Hematopoietic multipotent progenitor cell treated with erythropoietin and hydrocortisone succinate and interleukin-3 and kit ligand, for 15 days (in vitro differentiated cells): ENCODE measurements around the gene ATP9B.
"Not testable (repeated sequence)": the region's sequence is repeated elsewhere in the genome, so short reads cannot be mapped to it uniquely, and the experiment has no call there.

Experiments
- DNase-seq: peaks from one replicate; pipeline ENCODE4 v3.0.0-alpha.2; 2015; ENCODE audit warnings: low spot score

Gene ATP9B

DNA sequence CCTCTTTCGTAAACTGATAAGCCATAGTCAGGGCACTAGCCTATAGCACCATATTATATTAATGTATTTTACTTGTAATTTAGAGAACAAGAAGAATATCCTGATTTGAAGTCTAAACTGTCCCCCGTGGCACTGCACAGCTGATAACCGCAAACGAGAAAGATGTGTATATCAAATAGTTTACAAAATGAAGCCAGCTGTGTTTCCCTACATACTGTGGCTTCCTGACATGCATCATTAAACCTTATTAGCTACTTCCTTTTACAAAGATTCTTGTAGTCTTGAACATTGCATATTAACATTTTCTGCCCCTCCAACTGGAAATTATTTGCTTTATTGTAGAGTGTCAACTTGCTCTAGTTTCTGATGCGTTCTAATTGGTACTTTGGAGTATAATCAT is 173.1 kb downstream of the ATP9B start:
- no peak for DNase-seq

DNA sequence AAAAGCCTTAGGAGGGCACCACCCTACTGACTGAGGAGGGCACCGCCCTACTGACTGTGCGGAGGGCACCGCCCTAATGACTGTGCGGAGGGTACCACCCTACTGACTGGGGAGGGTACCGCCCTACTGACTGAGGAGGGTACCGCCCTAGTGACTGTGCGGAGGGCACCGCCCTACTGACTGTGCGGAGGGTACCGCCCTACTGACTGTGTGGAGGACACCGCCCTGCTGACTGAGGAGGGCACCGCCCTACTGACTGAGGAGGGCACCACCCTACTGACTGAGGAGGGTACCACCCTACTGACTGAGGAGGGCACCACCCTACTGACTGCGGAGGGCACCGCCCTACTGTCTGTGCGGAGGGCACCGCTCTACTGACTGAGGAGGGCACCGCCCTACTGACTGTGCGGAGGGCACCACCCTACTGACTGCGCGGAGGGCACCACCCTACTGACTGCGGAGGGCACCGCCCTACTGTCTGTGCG is 176.4 kb downstream of the ATP9B start:
- DNase-seq = no peak

DNA sequence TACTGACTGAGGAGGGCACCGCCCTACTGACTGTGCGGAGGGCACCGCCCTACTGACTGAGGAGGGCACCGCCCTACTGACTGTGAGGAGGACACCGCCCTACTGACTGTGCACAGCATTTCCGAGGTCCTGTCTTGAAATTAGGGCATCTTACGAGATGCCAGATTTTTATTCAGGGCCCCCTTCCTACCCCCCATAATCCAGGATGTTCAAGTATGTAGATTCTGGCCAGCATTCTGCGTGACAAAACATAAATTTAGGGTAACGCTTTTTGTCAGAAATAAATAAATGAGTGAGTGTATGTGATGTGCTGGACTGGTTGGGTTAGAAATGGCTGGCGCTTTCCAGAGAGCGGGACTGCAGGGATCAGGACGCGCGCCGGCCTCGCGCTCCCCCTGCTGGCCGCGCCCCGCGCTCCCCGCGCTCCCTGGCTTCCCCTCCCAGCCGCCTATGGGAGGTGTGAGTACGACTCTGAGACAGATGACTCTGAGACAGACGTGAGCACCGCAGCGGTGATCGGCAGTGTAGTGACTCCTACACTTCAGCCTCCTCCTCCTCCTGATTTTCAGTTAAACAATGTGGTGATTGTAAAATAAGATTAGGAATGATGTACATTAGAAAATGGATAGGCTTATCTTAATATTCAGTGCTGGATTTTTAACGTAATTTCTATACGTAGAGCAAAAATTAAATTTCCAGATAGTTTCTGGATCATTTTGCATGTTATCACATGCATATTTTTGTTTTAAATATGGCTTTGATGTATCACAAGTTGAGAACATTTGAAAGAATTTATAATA is 177.3 kb downstream of the ATP9B start:
- no peak for DNase-seq

DNA sequence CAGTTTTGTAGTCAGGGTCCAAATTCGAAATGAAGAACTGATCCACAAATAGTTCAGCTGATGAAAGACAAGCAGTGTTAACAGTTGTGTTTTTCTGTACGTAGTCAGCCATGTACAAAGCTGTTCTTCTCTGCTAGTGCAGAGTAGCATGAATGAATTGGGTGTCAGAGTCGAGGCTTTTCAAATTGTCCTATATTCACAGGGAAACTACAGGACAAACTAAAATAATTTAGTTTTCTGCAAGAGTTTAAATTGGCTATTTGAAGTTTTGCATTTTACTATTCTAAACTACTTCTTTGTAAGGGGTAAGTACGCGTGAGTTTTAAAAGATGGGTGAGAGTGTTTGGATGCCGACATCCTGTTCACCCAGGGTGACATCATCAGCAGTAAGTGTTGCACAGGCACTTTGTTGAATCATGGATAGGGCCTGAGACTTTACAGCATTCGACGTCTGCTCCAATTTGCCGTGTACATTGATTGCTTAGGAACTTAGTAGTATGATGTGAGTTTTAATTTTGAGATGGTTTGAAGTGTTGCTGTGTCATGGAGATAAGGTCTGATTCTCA is 179.4 kb downstream of the ATP9B start:
- DNase-seq = no peak

DNA sequence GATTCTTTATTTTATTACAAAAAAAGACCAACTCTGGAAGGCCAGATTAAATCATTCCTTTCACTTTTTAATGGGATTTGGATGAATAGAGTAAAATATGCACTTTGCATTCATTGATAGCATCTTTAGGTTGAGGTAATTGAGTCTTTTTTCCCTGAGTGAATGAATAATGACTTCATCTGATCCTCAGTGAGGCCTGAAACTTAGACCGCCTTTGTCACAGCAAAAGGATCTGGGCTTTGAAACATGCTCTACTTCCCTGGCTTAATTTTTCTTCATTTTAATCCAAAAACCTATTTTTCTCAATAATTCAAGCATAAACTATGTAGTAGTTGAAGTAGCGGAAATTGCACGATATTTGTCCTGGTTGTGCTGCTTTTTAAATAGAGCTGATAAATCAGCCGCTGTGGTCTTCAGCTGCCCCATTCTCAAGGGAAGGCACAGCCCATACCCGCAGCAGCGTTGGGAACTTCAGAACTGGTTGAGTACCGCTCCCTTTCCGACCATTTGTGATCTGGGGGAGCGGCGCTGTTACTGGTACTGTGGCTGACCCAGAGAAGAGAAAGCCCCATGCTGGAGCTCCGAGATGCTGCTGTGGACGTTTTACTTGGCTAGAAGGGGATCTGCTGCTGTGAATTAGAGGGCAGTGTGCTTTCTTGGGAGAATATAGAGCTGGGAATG is 181.2 kb downstream of the ATP9B start:
- DNase-seq = no peak

DNA sequence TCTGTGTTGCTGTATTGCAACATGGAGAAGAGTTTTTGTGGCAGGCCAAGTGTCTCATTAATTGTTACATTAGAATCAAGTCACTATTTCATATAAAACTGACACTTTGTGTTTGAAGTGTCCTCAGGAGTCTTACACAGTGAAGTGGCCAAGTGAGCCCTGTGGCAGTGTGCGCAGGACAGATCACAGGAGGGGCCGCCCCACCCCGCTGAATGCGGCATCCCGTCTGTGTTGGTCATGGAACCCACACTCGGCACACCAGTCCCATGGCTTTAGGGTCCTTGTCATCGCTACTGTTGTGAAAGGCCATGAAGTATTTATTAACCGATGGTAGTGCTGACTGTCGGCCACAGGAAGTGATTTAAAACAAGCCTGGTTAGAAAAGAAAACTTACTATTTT is 181.8 kb downstream of the ATP9B start:
- no peak for DNase-seq

DNA sequence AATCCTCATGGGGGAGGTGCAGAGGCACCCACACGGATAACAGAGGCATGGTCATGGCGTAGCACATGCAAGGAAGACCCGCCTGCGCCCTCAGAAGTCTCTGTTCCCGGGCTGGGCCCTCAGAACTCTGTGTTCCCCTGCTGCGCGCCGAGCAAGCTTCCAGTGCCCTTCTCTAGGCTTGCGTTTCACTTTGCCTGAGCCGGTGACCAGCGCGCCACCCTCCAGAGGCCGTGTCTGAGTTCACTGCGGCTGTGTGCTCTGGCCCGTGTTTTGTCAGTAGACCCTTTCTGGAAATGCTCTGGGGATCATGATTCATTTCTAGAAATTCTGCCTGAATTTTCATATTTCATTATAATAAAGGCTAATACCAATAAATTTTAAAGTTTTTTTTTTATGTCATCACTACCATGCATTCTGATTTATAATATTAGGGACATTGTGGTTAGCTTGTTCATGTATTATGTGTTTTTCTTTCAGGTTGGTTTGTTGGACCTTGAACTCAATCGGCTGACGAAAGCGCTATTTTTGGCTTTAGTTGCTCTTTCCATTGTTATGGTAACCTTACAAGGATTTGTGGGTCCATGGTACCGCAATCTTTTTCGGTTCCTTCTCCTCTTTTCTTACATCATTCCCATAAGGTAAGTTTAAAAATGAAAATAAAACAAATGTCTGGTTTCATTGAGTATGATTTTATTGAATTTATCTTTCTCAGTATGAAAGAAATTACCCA is 183.9 kb downstream of the ATP9B start:
- DNase-seq = no peak

DNA sequence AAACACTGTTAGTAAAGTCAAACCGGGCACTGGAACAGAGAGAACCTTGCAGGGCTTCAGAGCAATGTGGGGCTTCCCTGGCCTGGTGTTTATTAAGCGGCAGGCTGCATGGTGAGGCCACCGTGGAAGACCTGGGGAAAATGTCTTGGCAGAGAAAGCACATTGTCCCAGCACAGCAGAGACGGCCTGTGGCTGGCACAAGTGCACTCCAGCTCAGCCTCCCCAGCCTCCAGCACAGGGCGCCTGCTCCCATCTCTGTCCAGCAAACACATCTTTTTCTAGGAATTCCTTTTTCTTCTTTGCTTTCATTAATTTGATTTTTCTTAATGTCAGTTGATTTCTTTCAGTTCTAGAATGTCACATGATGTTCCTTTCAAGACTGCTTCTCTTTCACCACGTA is 188.3 kb downstream of the ATP9B start:
- DNase-seq = no peak

DNA sequence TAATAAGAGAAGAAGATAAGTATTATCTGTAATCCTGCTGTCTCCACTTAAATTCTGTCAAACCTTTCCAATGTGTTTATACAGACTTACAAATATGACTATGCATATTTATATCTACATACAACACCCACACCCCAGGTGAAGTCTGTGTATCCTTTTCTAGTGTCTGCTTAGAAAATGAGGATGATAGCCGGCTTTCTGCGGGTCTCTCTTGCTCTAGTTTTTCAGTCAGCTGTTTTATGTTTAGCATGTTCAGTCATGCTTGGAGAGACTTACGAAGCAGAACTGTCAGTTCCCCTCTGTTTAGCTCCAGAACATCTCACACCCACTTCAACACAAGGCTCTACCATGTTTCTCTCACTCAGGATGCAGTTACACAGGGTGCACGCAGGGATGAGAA is 189.3 kb downstream of the ATP9B start:
- DNase-seq = peak; percentile 16

DNA sequence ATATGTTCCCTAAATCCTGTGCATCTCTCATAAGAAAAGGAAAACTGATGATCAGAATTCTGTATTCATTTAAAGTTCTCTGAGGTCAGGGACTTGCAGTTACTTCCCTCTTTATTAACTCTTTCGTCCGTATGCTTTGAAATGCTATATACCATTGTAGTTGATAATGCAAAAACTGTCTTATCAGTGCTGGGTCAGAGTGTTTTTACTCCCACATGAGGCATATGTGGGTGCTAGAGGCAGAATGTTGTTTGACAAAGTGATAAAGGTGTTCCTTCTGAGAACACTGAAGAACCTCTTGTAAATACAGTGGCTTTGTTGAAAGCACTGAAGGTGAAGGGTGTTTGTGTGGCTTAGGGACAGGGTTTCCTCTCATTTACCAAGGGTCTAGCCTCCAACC is 190.0 kb downstream of the ATP9B start:
- peak; percentile 35 for DNase-seq

DNA sequence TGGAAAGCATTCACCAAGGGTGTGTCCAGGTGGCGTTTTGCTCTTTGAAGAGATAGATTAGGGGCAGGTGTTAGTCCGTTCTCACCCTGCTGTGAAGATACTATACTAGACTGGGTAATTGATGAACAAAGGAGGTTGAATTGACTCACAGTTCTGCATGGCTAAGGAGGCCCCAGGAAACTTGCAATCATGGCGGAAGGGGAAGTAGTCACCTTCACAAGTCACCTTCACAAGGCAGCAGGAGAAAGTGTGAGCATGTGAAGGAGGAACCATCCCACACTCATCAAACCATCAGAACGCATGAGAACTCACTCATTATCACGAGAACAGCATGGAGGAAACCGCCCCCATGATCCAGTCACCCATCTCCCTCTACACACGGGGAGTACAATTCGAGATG is 190.8 kb downstream of the ATP9B start:
- no peak for DNase-seq

DNA sequence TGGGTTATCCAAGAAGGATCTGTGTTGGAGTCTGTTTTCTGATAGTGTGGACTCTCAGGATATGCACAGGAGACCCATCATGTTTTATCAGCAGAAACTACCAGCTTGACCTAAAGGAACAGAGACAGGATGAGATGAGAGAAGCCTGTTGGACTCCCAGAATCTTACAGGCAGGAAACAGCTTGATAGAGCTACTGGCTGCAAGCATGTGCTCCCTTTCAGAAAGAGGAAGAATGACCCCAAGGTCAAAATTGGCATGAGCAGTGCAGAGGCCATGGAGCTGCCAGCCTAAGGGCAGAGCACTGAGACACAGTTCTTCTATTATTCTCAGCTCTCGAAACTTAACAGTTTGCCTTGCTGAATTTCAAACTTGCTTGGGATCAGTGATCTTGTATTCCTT is 191.3 kb downstream of the ATP9B start:
- no peak for DNase-seq

DNA sequence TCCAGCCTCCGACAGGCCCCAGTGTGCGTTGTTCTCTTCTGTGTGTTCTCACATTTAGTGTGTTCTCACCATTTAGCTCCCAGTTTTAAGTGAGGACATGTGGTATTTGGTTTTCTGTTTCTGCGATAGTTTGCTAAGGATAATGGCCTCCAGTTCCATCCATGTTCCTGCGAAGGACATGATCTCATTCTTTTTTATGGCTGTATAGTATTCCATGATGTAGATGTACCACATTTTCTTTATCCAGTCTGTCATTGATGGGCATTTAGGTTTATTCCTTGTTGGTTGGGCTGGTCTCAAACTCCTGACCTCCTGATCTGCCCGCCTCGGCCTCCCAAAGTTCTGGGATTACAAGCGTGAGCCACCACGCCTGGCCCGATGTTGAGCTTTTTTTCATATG is 195.9 kb downstream of the ATP9B start:
- not testable (repeated sequence) for DNase-seq

DNA sequence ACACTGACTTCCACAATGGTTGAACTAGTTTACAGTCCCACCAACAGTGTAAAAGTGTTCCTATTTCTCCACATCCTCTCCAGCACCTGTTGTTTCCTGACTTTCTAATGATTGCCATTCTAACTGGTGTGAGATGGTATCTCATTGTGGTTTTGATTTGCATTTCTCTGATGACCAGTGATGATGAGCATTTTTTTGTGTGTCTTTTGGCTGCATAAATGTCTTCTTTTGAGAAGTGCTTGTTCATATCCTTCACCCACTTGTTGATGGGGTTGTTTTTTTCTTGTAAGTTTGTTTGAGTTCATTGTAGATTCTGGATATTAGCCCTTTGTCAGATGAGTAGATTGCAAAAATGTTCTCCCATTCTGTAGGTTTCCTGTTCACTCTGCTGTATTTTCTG is 202.6 kb downstream of the ATP9B start:
- not testable (repeated sequence) for DNase-seq

DNA sequence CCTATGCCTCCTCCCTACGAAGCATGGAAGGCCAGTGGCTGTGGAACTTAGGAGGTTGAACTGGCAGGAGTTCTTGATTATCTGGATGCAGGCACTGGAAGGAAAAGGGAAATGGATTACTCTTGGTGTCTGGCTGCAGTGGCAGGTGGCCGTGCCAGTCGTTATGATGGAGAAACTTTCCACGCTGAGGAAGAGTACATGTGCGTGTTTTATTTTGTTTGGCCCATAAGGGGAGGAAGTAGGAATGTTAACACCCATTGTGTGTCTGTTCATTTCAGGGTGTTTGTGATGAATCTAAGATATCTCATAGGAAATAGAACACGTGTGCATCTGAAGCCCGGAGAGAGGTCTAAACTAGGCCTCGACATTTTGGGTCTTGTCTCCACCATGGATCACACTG is 203.7 kb downstream of the ATP9B start:
- DNase-seq = no peak

DNA sequence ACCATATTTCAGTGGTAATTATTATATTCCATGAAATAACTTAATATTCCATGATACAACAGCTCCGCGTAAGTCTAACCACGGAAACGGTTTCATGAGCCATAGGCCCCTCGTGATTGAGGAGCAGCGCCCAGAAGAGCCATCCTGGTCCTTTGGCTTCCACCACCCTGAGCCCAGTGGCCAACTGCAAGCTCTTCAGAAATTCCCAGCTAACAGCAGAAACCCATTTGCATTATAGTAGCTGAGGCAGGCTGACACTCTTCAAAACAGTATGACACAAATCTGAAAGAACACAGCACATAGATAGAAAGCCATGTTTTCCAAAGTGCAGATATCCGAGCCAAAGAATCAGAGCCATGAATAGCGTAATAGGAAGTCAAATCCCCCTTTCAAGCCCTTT is 205.6 kb downstream of the ATP9B start:
- no peak for DNase-seq

DNA sequence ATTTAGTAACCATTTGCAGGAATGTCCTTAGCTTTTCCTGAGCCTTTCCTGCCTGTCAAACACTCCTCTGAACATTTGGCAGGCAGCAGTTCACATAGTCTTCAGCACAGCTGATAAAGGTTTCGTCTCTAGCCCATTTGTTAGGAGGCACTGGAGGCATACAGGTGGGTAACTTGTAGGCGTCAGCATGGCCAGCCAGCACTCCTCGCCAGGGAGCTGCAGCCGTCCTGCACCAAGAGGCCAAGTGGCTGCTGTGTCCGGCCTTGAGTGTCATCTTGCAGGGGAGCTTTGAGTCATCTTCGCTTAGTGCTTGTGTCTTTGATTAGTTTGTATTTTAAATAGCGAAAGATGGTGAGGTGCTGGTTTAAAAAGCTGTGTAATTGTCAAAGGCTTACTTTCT is 206.3 kb downstream of the ATP9B start:
- no peak for DNase-seq

DNA sequence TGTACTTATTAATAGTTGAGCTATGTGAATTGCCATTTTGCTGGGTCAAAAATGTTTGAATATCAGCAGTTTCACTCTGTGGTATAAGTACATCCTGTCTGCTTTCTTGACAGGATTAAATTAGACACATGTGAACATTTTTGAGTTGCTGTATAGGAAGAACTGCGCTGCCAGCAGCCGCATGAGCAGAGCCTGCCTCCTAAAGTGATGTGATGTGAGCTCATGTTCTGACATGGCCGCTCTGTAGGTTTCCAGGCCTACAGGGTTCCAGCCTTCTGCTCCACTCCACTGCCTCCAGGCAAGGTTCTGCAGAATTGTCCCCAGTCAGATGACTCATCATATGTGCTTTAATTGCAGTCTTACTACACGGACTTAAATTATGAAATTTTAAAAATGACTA is 206.8 kb downstream of the ATP9B start:
- no peak for DNase-seq

DNA sequence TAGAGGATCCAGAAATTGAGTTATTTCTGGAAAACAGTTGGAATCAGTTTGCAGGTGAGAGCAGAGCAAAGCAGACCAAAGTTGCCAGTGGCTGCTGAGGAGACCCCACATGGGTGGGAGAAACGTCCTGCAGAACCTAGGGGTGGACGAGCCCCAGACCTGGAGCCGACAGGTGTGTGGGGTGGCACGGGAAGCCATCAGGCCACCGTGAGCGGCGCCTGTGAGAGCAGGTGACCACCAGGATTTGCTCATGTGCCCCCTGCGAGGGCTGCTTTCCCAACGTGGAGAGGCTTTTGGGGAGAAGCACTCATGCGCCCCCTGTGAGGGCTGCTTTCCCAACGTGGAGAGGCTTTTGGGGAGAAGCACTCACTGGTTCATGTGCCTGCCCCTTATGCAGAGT is 209.7 kb downstream of the ATP9B start:
- DNase-seq = no peak

DNA sequence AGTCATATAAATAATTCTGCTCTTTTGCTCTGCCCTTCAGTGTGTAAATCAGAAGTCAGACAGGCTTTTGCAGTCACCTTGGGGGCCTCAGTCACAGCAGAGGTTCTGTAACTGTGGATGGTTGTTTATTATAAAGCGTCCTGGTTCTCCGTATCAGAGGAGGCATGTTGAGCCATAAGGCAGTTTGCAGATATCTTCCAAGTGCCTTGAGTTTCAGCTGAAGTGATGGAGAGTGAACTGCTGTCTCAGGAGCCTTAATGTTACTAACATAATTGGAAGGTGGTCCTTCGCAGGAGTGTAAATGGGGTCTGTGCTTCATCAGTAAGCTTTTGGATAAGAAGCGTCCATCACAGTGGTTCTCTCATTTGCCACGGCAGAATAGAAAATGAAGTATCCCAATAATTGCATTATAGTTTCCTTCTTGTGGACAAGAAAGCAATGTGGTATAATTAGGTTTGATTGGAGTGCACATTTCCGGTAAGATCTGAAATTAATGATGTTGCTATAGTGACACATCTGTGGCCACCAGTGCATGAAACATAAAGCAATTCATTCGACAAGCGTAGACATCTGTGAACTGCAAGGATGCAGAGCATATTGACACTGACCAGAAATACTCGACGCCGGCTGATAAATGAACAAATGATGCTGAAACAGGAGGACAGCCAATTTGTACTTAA is 214.1 kb downstream of the ATP9B start:
- no peak for DNase-seq

DNA sequence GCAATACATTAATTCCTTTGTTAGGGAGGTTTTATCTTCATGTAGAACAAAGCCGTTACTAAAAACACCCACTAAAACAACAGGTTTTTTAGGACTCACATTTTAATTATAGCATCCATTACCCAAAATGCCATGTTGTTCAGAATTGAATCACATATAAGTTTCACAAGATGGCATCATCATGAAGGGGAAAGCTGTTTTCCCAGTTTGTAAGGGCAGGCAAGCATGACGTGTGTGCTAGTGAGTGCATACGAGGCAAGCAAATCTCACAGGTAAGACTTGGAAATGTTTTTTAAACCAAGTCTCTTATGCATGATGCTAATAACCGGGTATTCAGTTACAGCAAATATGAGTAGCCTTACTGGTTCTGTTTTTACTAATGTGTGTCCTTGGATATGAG is 214.7 kb downstream of the ATP9B start:
- DNase-seq = no peak

DNA sequence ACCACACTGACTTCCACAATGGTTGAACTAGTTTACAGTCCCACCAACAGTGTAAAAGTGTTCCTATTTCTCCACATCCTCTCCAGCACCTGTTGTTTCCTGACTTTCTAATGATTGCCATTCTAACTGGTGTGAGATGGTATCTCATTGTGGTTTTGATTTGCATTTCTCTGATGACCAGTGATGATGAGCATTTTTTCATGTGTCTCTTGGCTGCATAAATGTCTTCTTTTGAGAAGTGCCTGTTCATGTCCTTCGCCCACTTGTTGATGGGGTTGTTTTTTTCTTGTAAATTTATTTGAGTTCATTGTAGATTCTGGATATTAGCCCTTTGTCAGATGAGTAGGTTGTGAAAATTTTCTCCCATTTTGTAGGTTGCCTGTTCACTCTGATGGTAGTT is 216.0 kb downstream of the ATP9B start:
- not testable (repeated sequence) for DNase-seq
